H1 (cell line): Measurements from ENCODE around the gene RTN4. TPM values are rescaled to one million over a fixed set of nuclear protein-coding genes. Genes with fewer than 3 reads are reported as not detected.

Experiments used
- CTCF ChIA-PET: fragments of 300-600 bp; sonication (Branson Sonifier 250); formaldehyde crosslinking; loops from one replicate; lab custom pipeline; 2021; ENCODE audit not compliant: partially characterized antibody; lab: Charles Lee
- POLR2A ChIA-PET: fragments of 300-600 bp; sonication (Branson Sonifier 250); formaldehyde crosslinking; loops from one replicate; lab custom pipeline; 2021; ENCODE audit warnings: inconsistent platforms; ENCODE audit not compliant: partially characterized antibody; lab: Charles Lee
- DNase-seq, 2 experiments: peaks; one replicate each; pipeline versions ENCODE4 v3.0.0 to v3.0.0-alpha.2; 2010 to 2022; ENCODE audit warnings: low spot score in 2 of 2, low read depth in 1 of 2, mixed read lengths in 1 of 2
- FAIRE-seq: peaks from 2 replicates; lab custom pipeline; 2011; peaks lifted over from hg19 to GRCh38; lab: Jason Lieb, UNC
- H2AFZ ChIP-seq: 2 replicates; pipeline ENCODE4 v1.8.1; 2012; ENCODE audit warnings: low read length, inconsistent platforms
- H2AK5ac ChIP-seq: 2 replicates; pipeline ENCODE4 v1.6.1; 2013; ENCODE audit warnings: low read depth, low read length
- H2BK120ac ChIP-seq: replicated peaks from 2 replicates; pipeline ENCODE3; 2013; ENCODE audit warnings: low read depth, low read length, inconsistent platforms
- H2BK12ac ChIP-seq: 2 replicates; pipeline ENCODE4 v1.6.1; 2013; ENCODE audit warnings: low read depth, low read length
- H2BK15ac ChIP-seq: 2 replicates; pipeline ENCODE4 v1.6.1; 2013; ENCODE audit warnings: low read length
- H2BK20ac ChIP-seq: 2 replicates; pipeline ENCODE4 v1.6.1; 2013; ENCODE audit warnings: low read length
- H2BK5ac ChIP-seq: 2 replicates; pipeline ENCODE4 v1.6.1; 2013; ENCODE audit warnings: low read depth, low read length
- H3K14ac ChIP-seq: 2 replicates; pipeline ENCODE4 v1.6.1; 2013; ENCODE audit warnings: inconsistent platforms; ENCODE audit not compliant: insufficient read length
- H3K18ac ChIP-seq: 2 replicates; pipeline ENCODE4 v1.6.1; 2013; ENCODE audit warnings: low read length; ENCODE audit errors: extremely low read depth
- H3K23ac ChIP-seq: 2 replicates; pipeline ENCODE4 v1.6.1; 2013; ENCODE audit warnings: inconsistent platforms; ENCODE audit not compliant: insufficient read length
- H3K23me2 ChIP-seq: 2 replicates; pipeline ENCODE4 v1.6.1; 2013; ENCODE audit warnings: low read depth, low read length
- H3K27ac ChIP-seq: 2 replicates; pipeline ENCODE4 v1.6.1; 2011; ENCODE audit warnings: low read depth, low read length, inconsistent platforms
- H3K27me3 ChIP-seq, 4 experiments: replicated peaks in 1 of 4; 1 replicate in 1 of 4; 2 replicates in 3 of 4; pipeline versions ENCODE4 v1.6.1 to v1.8.1; 2011 to 2013; ENCODE audit warnings: low read length in 3 of 4, mild to moderate bottlenecking in 3 of 4, inconsistent platforms in 2 of 4, mixed read lengths in 2 of 4, moderate library complexity in 1 of 4; ENCODE audit not compliant: control insufficient read depth in 3 of 4, insufficient read depth in 3 of 4; ENCODE audit errors: extremely low read depth in 1 of 4
- H3K36me3 ChIP-seq, 4 experiments: 2 replicates each; pipeline versions ENCODE4 v1.6.1 to v1.8.1; 2011 to 2013; ENCODE audit warnings: mild to moderate bottlenecking in 4 of 4, low read length in 3 of 4, moderate library complexity in 2 of 4, control low read depth in 1 of 4, inconsistent platforms in 1 of 4; ENCODE audit not compliant: insufficient read depth in 4 of 4, control insufficient read depth in 2 of 4
- H3K4ac ChIP-seq: replicated peaks from 2 replicates; pipeline ENCODE3; 2013; ENCODE audit warnings: low read length, low read depth, mixed read lengths, inconsistent platforms; ENCODE audit not compliant: insufficient read length
- H3K4me1 ChIP-seq, 4 experiments: replicated peaks in 1 of 4; 1 replicate in 1 of 4; 2 replicates in 3 of 4; pipeline versions ENCODE4 v1.6.1 to v1.8.1; 2011 to 2013; ENCODE audit warnings: low read length in 3 of 4, inconsistent platforms in 2 of 4, mixed read lengths in 1 of 4; ENCODE audit not compliant: insufficient read depth in 4 of 4, control insufficient read depth in 3 of 4
- H3K4me2 ChIP-seq, 2 experiments: 2 replicates each; pipeline versions ENCODE4 v1.6.1 to v1.8.1; 2011 to 2013; ENCODE audit warnings: low read depth in 2 of 2, low read length in 2 of 2, control low read depth in 1 of 2, inconsistent platforms in 1 of 2, mild to moderate bottlenecking in 1 of 2; ENCODE audit not compliant: insufficient read depth in 1 of 2
- H3K4me3 ChIP-seq, 4 experiments: fragments of 200-600, 300-600 bp in 1 of 4; sonication (generic), shearing (Covaris generic), sonication (Bioruptor Twin) in 1 of 4; 2 replicates each; pipeline versions ENCODE4 v1.5.1 to v1.8.1; 2011 to 2016; ENCODE audit warnings: low read length in 4 of 4, low read depth in 3 of 4, control low read depth in 2 of 4, inconsistent platforms in 2 of 4, mild to moderate bottlenecking in 2 of 4, mixed read lengths in 1 of 4, moderate library complexity in 1 of 4; ENCODE audit not compliant: insufficient read depth in 2 of 4; ENCODE audit errors: extremely low read depth in 1 of 4
- H3K56ac ChIP-seq: replicated peaks from 2 replicates; pipeline ENCODE3; 2013; ENCODE audit warnings: low read depth, mild to moderate bottlenecking, mixed read lengths, low read length, inconsistent platforms; ENCODE audit not compliant: insufficient read length
- H3K79me1 ChIP-seq: 2 replicates; pipeline ENCODE4 v1.6.1; 2013; ENCODE audit warnings: low read depth, low read length, control low read depth
- H3K79me2 ChIP-seq, 2 experiments: 2 replicates each; pipeline versions ENCODE4 v1.6.1 to v1.8.1; 2012 to 2013; ENCODE audit warnings: low read length in 2 of 2, mild to moderate bottlenecking in 2 of 2, inconsistent platforms in 1 of 2; ENCODE audit not compliant: insufficient read depth in 2 of 2, control insufficient read depth in 1 of 2
- H3K9ac ChIP-seq, 4 experiments: replicated peaks in 1 of 4; 1 replicate in 1 of 4; 2 replicates in 3 of 4; pipeline versions ENCODE4 v1.6.1 to v1.8.1; 2011 to 2013; ENCODE audit warnings: low read depth in 3 of 4, low read length in 3 of 4, control low read depth in 2 of 4, mild to moderate bottlenecking in 2 of 4, moderate library complexity in 2 of 4, inconsistent platforms in 1 of 4; ENCODE audit errors: extremely low read depth in 1 of 4
- H3K9me3 ChIP-seq, 2 experiments: 2 replicates each; pipeline versions ENCODE4 v1.6.1 to v1.8.1; 2012 to 2013; ENCODE audit warnings: mild to moderate bottlenecking in 2 of 2, moderate library complexity in 2 of 2, control low read depth in 1 of 2, inconsistent platforms in 1 of 2, low read depth in 1 of 2, low read length in 1 of 2, mixed read lengths in 1 of 2; ENCODE audit not compliant: insufficient read depth in 2 of 2
- H4K20me1 ChIP-seq, 2 experiments: replicated peaks in 1 of 2; 2 replicates each; pipeline versions ENCODE3 to v1.8.1; 2011 to 2013; ENCODE audit warnings: inconsistent platforms in 2 of 2, low read length in 2 of 2, mild to moderate bottlenecking in 1 of 2; ENCODE audit not compliant: insufficient read depth in 2 of 2, control insufficient read depth in 1 of 2
- H4K5ac ChIP-seq: 2 replicates; pipeline ENCODE4 v1.6.1; 2013; ENCODE audit warnings: low read length, low read depth, mixed read lengths, inconsistent platforms; ENCODE audit not compliant: insufficient read length
- H4K8ac ChIP-seq: 2 replicates; pipeline ENCODE4 v1.8.0; 2013; ENCODE audit warnings: mild to moderate bottlenecking, moderate library complexity, low read length, inconsistent platforms; ENCODE audit not compliant: insufficient read depth; ENCODE audit errors: extremely low read depth
- H4K91ac ChIP-seq: replicated peaks from 2 replicates; pipeline ENCODE3; 2013; ENCODE audit warnings: low read length, mixed read lengths, inconsistent platforms; ENCODE audit not compliant: insufficient read length
- BRCA1 ChIP-seq: IDR thresholded peaks from 2 replicates; pipeline ENCODE4 v1.6.1; 2012; ENCODE audit warnings: low read depth, low read length, improper control_type of control experiment
- CBX5 ChIP-seq: fragments of 300-800, 300-1000 bp; sonication (generic); IDR thresholded peaks from 2 replicates; pipeline ENCODE4 v1.7.1; 2016; ENCODE audit warnings: antibody characterized with exemption, low read length, low read depth
- CBX8 ChIP-seq: fragments of 300-800, 300-1000 bp; sonication (generic); IDR thresholded peaks from 2 replicates; pipeline ENCODE4 v1.7.1; 2016; ENCODE audit warnings: low read depth, low read length, borderline replicate concordance
- CHD2 ChIP-seq: IDR thresholded peaks from 2 replicates; pipeline ENCODE4 v1.6.1; 2012; ENCODE audit warnings: low read length, improper control_type of control experiment
- NANOG ChIP-seq: IDR thresholded peaks from 2 replicates; pipeline ENCODE4 v1.6.1; 2011; ENCODE audit warnings: low read length, low read depth, mild to moderate bottlenecking, inconsistent platforms; ENCODE audit not compliant: insufficient read depth, poor library complexity, severe bottlenecking
- RBBP5 ChIP-seq: IDR thresholded peaks from 2 replicates; pipeline ENCODE4 v1.7.1; 2012; ENCODE audit warnings: low read depth, mild to moderate bottlenecking, inconsistent platforms, low read length, moderate library complexity, borderline replicate concordance
- SP1 ChIP-seq: IDR thresholded peaks from 2 replicates; pipeline ENCODE4 v1.6.1; 2011; ENCODE audit warnings: low read depth, low read length
- SUZ12 ChIP-seq: fragments of 200-600 bp; sonication (generic); IDR thresholded peaks from 2 replicates; pipeline ENCODE4 v1.6.1; 2012; ENCODE audit warnings: mild to moderate bottlenecking, inconsistent platforms, low read length, moderate library complexity, mixed read lengths
- WGBS, 2 experiments: shearing (Covaris generic) in 1 of 2; methylation state at CpG; one replicate each; pipeline versions ENCODE4 v1.1.6 to v1.1.7; 2013 to 2015; ENCODE audit warnings: low lambda C conversion rate in 2 of 2, mixed read lengths in 2 of 2, inconsistent platforms in 1 of 2, low coverage in 1 of 2, missing lambda C conversion rate in 1 of 2; ENCODE audit not compliant: insufficient replicate concordance in 2 of 2, insufficient coverage in 1 of 2, insufficient read length in 1 of 2; ENCODE audit errors: extremely low coverage in 1 of 2, missing lambda C conversion rate in 1 of 2; 5-methylcytosine and 5-hydroxymethylcytosine counted together
- polyA plus RNA-seq, 7 experiments: library from polyadenylated mRNA; depleted of rRNA in 3 of 7; stranded (reverse) in 5 of 7; unstranded in 2 of 7; fragments of >200 nt in 5 of 7; fragments of 200-250 nt in 2 of 7; gene quantifications; 1 replicate in 5 of 7; 2 replicates in 1 of 7; 4 replicates in 1 of 7; pipeline versions ENCODE4 v1.2.1 to v1.2.3, GENCODE V29; 2011 to 2013; ENCODE audit warnings: missing spikeins in 2 of 7, mixed read lengths in 2 of 7
- total RNA-seq: library from RNA; stranded (reverse); fragmentation: NEBNext Ultra II Directional; extraction: Animal tissue kit (Norgen Biotek cat#: 25700); gene quantifications from 2 replicates; pipeline ENCODE4 v1.2.1, GENCODE V29; 2021
- TF ChIP-seq, protein P1 (sequence below), 3 experiments: IDR thresholded peaks; 1 replicate in 2 of 3; 2 replicates in 1 of 3; pipeline versions ENCODE4 v1.5.1 to v1.6.1; 2011; ENCODE audit warnings: low read length in 3 of 3, mild to moderate bottlenecking in 3 of 3, inconsistent platforms in 2 of 3, low read depth in 1 of 3, moderate library complexity in 1 of 3; ENCODE audit not compliant: insufficient read depth in 1 of 3; ENCODE audit errors: control extremely low read depth in 1 of 3

The RTN4 gene
- total and polyA plus RNA-seq, 2 of the 8 experiments (the other 6 are each of a cell fraction or from before 2014, with no cell fraction given): 179 to 242 TPM

DNA sequence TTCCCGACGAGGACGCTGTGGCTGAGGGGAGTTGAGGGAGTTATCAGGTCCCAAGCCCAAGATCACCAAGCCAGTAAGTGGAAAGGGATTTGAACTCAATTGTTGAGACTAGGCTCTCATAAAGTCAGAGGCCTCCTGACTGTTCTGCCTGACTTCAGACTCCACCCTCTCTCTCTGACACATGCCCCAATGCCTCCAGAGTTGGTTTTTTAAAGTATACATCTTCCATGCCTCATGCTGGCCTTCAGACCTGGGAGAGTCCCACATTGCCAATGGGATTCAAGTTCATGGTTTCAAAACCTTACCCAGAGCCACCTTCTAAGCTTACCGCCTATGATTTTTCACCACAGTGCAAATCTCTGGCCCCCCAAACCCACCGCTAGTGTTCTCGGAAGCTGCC lies 100.8 kb downstream of the RTN4 start:
- DNase-seq (no peak), FAIRE-seq (no peak)
- TF ChIP-seq SP1: no peak
- no peak for TF ChIP-seq NANOG
- no peak for TF ChIP-seq CHD2
- TF ChIP-seq BRCA1: no peak
- no peak for TF ChIP-seq CBX8
- TF ChIP-seq CBX5: no peak
- TF ChIP-seq RBBP5: no peak
- TF ChIP-seq SUZ12: no peak
- TF ChIP-seq, protein P1, sequence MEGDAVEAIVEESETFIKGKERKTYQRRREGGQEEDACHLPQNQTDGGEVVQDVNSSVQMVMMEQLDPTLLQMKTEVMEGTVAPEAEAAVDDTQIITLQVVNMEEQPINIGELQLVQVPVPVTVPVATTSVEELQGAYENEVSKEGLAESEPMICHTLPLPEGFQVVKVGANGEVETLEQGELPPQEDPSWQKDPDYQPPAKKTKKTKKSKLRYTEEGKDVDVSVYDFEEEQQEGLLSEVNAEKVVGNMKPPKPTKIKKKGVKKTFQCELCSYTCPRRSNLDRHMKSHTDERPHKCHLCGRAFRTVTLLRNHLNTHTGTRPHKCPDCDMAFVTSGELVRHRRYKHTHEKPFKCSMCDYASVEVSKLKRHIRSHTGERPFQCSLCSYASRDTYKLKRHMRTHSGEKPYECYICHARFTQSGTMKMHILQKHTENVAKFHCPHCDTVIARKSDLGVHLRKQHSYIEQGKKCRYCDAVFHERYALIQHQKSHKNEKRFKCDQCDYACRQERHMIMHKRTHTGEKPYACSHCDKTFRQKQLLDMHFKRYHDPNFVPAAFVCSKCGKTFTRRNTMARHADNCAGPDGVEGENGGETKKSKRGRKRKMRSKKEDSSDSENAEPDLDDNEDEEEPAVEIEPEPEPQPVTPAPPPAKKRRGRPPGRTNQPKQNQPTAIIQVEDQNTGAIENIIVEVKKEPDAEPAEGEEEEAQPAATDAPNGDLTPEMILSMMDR (IDR thresholded peaks at IDR 0.05; ENCODE audit: control extremely low read depth in 1 of 3, insufficient read depth in 1 of 3, low read depth in 1 of 3, low read length in 3 of 3): no peak
- Histone ChIP-seq H3K56ac (no peak overlapping the region), H3K36me3 (no peaks in the 10 kb centered on the region), H4K5ac (no peak overlapping the region), H3K4ac (no peak overlapping the region), H2AK5ac (no peak overlapping the region), H2BK5ac (no peak overlapping the region), H2BK15ac (no peak overlapping the region), H4K91ac (no peak overlapping the region), H3K18ac (no peak overlapping the region), H3K4me1 (peaks cover 0 to 5% (median 0%) of the 10 kb centered on the region in 4 experiments; a peak in 2 of 7 replicates), H3K23me2 (no peaks in the 10 kb centered on the region), H3K23ac (no peak overlapping the region), H2BK120ac (no peak overlapping the region), H3K79me1 (no peaks in the 10 kb centered on the region), H2AFZ (no peak overlapping the region), H3K4me2 (no peak overlapping the region), H3K4me3 (no peak overlapping the region), H3K9ac (no peak overlapping the region), H2BK12ac (no peak overlapping the region), H3K27ac (no peak overlapping the region), H3K14ac (no peak overlapping the region), H2BK20ac (no peak overlapping the region), H3K27me3 (no peaks in the 10 kb centered on the region; a peak in 1 of 7 replicates), H3K9me3 (no peaks in the 10 kb centered on the region), H4K8ac (no peak overlapping the region), H4K20me1 (peaks cover 0 to 2% of the 10 kb centered on the region in 2 experiments), H3K79me2 (no peaks in the 10 kb centered on the region)
- POLR2A ChIA-PET: no interaction called here
- CTCF ChIA-PET: no interaction called here
- 93% methylated on average over 6 of the region's 6 CpGs; no CpG with 5 or more reads in 1 of the 2 experiments for WGBS, 2 experiments
